RWPE2 (cell line): ENCODE results near the gene USP35.
"Not testable (repeated sequence)": the region's sequence is repeated elsewhere in the genome, so short reads cannot be mapped to it uniquely, and the experiment has no call there.

ENCODE experiments used
- ATAC-seq: fragments of 200-7000 bp; cut with Tn5 transposase; 3 replicates; pipeline ENCODE4 v1.9.1; 2021; ENCODE audit warnings: low read depth
- DNase-seq: peaks from one replicate; pipeline ENCODE4 v3.0.0-alpha.2; 2020; ENCODE audit warnings: low spot score
- H3K27ac ChIP-seq: fragments of 450-650 bp; 2 replicates; pipeline ENCODE4 v1.5.1; 2017; ENCODE audit warnings: mild to moderate bottlenecking; ENCODE audit not compliant: poor library complexity, severe bottlenecking
- H3K27me3 ChIP-seq: fragments of 250-450 bp; sonication (Bioruptor Pico); 2 replicates; pipeline ENCODE4 v1.5.1; 2021; ENCODE audit warnings: mild to moderate bottlenecking, moderate library complexity; ENCODE audit not compliant: insufficient read depth, poor library complexity, severe bottlenecking
- H3K36me3 ChIP-seq: fragments of 250-450 bp; sonication (Bioruptor Pico); 2 replicates; pipeline ENCODE4 v1.5.1; 2020; ENCODE audit warnings: low read depth, mild to moderate bottlenecking, moderate library complexity
- H3K4me1 ChIP-seq: fragments of 250-450 bp; sonication (Bioruptor Pico); 2 replicates; pipeline ENCODE4 v1.5.1; 2021; ENCODE audit warnings: mild to moderate bottlenecking, moderate library complexity; ENCODE audit not compliant: insufficient read depth, poor library complexity, severe bottlenecking
- H3K4me3 ChIP-seq: fragments of 250-450 bp; sonication (Bioruptor Pico); 2 replicates; pipeline ENCODE4 v1.5.1; 2021; ENCODE audit warnings: mild to moderate bottlenecking, moderate library complexity; ENCODE audit not compliant: severe bottlenecking
- H3K9me3 ChIP-seq: fragments of 250-450 bp; sonication (Bioruptor Pico); 2 replicates; pipeline ENCODE4 v1.5.1; 2021; ENCODE audit warnings: mild to moderate bottlenecking, moderate library complexity; ENCODE audit not compliant: severe bottlenecking
- CTCF ChIP-seq: fragments of 450-650 bp; IDR thresholded peaks from one replicate; pipeline ENCODE4 v1.5.1; 2017; ENCODE audit warnings: mild to moderate bottlenecking, moderate library complexity; ENCODE audit not compliant: poor library complexity, severe bottlenecking

USP35 gene

GRCh38 chr11:78170413-78170812, 18.3 kb upstream of the USP35 start:
- no peak for TF ChIP-seq CTCF
- no peaks in the 10 kb centered on the region for H3K9me3 ChIP-seq
- no peak for ATAC-seq
- DNase-seq, result no peak
- no peaks in the 10 kb centered on the region for H3K4me1 ChIP-seq
- H3K4me3 ChIP-seq, result no peak overlapping the region
- H3K27me3 ChIP-seq, result no peaks in the 10 kb centered on the region
- no peaks in the 10 kb centered on the region for H3K36me3 ChIP-seq
- H3K27ac ChIP-seq, result no peak overlapping the region

- no peak for DNase-seq
- Histone ChIP-seq H3K4me3 (no peak overlapping the region), H3K9me3 (no peaks in the 10 kb centered on the region), H3K27me3 (no peaks in the 10 kb centered on the region), H3K36me3 (no peaks in the 10 kb centered on the region), H3K4me1 (no peaks in the 10 kb centered on the region), H3K27ac (no peak overlapping the region)
- ATAC-seq, result no peak
- TF ChIP-seq CTCF, result no peak
Measured at GRCh38 chr11:78170874-78171549, 17.7 kb upstream of the USP35 start.

DNA sequence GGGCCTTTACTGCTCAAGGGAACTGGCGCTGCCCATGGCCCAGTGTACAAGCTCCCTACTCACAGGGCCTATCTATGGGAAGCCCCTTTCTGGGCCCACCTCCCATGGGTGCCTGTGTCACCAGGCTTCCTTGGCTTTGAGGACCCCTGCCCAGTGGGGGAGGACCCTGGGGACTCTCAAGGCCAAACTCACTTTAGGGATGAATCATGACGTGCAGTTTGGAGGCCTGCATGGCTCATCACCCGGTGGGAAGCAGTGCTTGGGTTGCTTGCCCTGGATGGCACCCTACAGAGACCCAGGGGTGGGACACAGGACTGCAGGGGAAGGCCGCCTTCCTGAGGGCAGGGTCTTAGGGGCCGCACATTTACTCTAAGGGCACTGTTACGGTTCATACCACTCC, 16.8 kb upstream of the USP35 start:
- no peaks in the 10 kb centered on the region for H3K36me3 ChIP-seq
- no peak overlapping the region for H3K27ac ChIP-seq
- DNase-seq (peak; percentile 22), ATAC-seq (no peak)
- H3K4me3 ChIP-seq, result no peak overlapping the region
- TF ChIP-seq CTCF, result no peak
- no peaks in the 10 kb centered on the region for H3K27me3 ChIP-seq
- no peaks in the 10 kb centered on the region for H3K9me3 ChIP-seq
- H3K4me1 ChIP-seq, result no peaks in the 10 kb centered on the region

GRCh38 chr11:78175862-78176261, 12.9 kb upstream of the USP35 start:
- not testable (repeated sequence) for H3K36me3 ChIP-seq, H3K4me1 ChIP-seq, H3K27ac ChIP-seq, DNase-seq, H3K9me3 ChIP-seq, H3K4me3 ChIP-seq, H3K27me3 ChIP-seq, ATAC-seq

- Histone ChIP-seq H3K4me1 (peaks cover 13% of the 10 kb centered on the region), H3K36me3 (no peaks in the 10 kb centered on the region), H3K27me3 (no peaks in the 10 kb centered on the region), H3K9me3 (no peaks in the 10 kb centered on the region), H3K4me3 (no peak overlapping the region), H3K27ac (no peak overlapping the region)
- ATAC-seq (no peak), DNase-seq (peak; percentile 14)
- no peak for TF ChIP-seq CTCF
Measured at GRCh38 chr11:78176605-78177141, 12.0 kb upstream of the USP35 start.
